Raji (cell line): ENCODE measurements around the gene DNAH1.

Source experiments
- POLR2A ChIP-seq: IDR thresholded peaks from 2 replicates; pipeline ENCODE4 v1.6.1; 2011; ENCODE audit warnings: low read depth, low read length, control low read depth; ENCODE audit not compliant: insufficient read depth

DNAH1 gene

GRCh38 chr3:52405601-52406110, 89.5 kb downstream of the DNAH1 start:
- TF ChIP-seq POLR2A = no peak

- no peak for TF ChIP-seq POLR2A
Measured at GRCh38 chr3:52406231-52406661, 90.1 kb downstream of the DNAH1 start.

GRCh38 chr3:52406791-52407510, 90.8 kb downstream of the DNAH1 start:
- TF ChIP-seq POLR2A = no peak

- no peak for TF ChIP-seq POLR2A
Measured at GRCh38 chr3:52407779-52408178, 91.7 kb downstream of the DNAH1 start.

- TF ChIP-seq POLR2A = no peak
Measured at GRCh38 chr3:52408466-52408865, 92.3 kb downstream of the DNAH1 start.

GRCh38 chr3:52415800-52416199, 99.7 kb downstream of the DNAH1 start:
- no peak for TF ChIP-seq POLR2A

- no peak for TF ChIP-seq POLR2A
Measured at GRCh38 chr3:52420388-52420787, 104.3 kb downstream of the DNAH1 start.

GRCh38 chr3:52422669-52423068, 106.5 kb downstream of the DNAH1 start:
- TF ChIP-seq POLR2A = no peak

GRCh38 chr3:52423173-52423572, 107.1 kb downstream of the DNAH1 start:
- no peak for TF ChIP-seq POLR2A

GRCh38 chr3:52428151-52429005, 112.3 kb downstream of the DNAH1 start:
- no peak for TF ChIP-seq POLR2A

GRCh38 chr3:52429031-52429430, 112.9 kb downstream of the DNAH1 start:
- no peak for TF ChIP-seq POLR2A

GRCh38 chr3:52429779-52430415, 113.8 kb downstream of the DNAH1 start:
- TF ChIP-seq POLR2A = no peak

GRCh38 chr3:52430416-52430810, 114.3 kb downstream of the DNAH1 start:
- TF ChIP-seq POLR2A = no peak

GRCh38 chr3:52431459-52432223, 115.5 kb downstream of the DNAH1 start:
- TF ChIP-seq POLR2A = no peak

GRCh38 chr3:52432225-52432624, 116.1 kb downstream of the DNAH1 start:
- no peak for TF ChIP-seq POLR2A

GRCh38 chr3:52432691-52433141, 116.6 kb downstream of the DNAH1 start:
- no peak for TF ChIP-seq POLR2A
